ENCODE data around the gene DNAH12.

GRCh38 chr3:57274845-57275244 is 269.3 kb downstream of the DNAH12 start:
- TF ChIP-seq CTCF (IDR thresholded peaks at IDR 0.05), result no peak
- no peak for TF ChIP-seq ZFX (IDR thresholded peaks at IDR 0.05; ENCODE audit: borderline replicate concordance)

All from 22Rv1 (cell line).